GM23338 (cell line): ENCODE data around the gene OBSCN. TPM values are rescaled to one million over a fixed set of nuclear protein-coding genes. Genes with fewer than 3 reads are reported as not detected.

ENCODE experiments used
- ATAC-seq: fragments of 200-7000 bp; cut with Tn5 transposase; 3 replicates; pipeline ENCODE4 v1.9.1; 2020
- DNase-seq: peaks from one replicate; pipeline ENCODE4 v3.0.0-alpha.2; 2015; ENCODE audit warnings: low spot score
- H2AFZ ChIP-seq: fragments of 200-600 bp; sonication (generic); 2 replicates; pipeline ENCODE4 v1.8.0; 2016; ENCODE audit warnings: antibody characterized with exemption, mild to moderate bottlenecking, moderate library complexity
- H3F3A ChIP-seq: fragments of 200-600 bp; sonication (generic); replicated peaks from 2 replicates; pipeline ENCODE4 v1.8.0; 2017; ENCODE audit warnings: antibody characterized with exemption, mixed run types, low read depth
- H3K27ac ChIP-seq: fragments of 200-600 bp; sonication (generic); 2 replicates; pipeline ENCODE4 v1.6.1; 2016; ENCODE audit warnings: low read depth
- H3K27me3 ChIP-seq: fragments of 200-600 bp; sonication (generic); 2 replicates; pipeline ENCODE4 v1.8.0; 2016; ENCODE audit warnings: mild to moderate bottlenecking, mixed run types, moderate library complexity; ENCODE audit not compliant: insufficient read depth
- H3K36me3 ChIP-seq: fragments of 200-600 bp; sonication (generic); 2 replicates; pipeline ENCODE4 v1.8.0; 2016; ENCODE audit warnings: mild to moderate bottlenecking; ENCODE audit not compliant: insufficient read depth
- H3K4me1 ChIP-seq: fragments of 200-600 bp; sonication (generic); 2 replicates; pipeline ENCODE4 v1.8.0; 2016; ENCODE audit warnings: mild to moderate bottlenecking, moderate library complexity; ENCODE audit not compliant: insufficient read depth
- H3K4me2 ChIP-seq: fragments of 200-600 bp; sonication (generic); 2 replicates; pipeline ENCODE4 v1.7.1; 2017; ENCODE audit warnings: mixed run types
- H3K4me3 ChIP-seq: fragments of 200-600 bp; sonication (generic); 2 replicates; pipeline ENCODE4 v1.6.1; 2016; ENCODE audit warnings: mixed run types
- H3K79me2 ChIP-seq: fragments of 200-600 bp; sonication (generic); replicated peaks from 2 replicates; pipeline ENCODE4 v1.8.0; 2017; ENCODE audit warnings: mild to moderate bottlenecking; ENCODE audit not compliant: insufficient read depth
- H3K9me2 ChIP-seq: fragments of 200-600 bp; sonication (generic); 2 replicates; pipeline ENCODE4 v1.8.0; 2017; ENCODE audit not compliant: insufficient read depth
- H4K20me1 ChIP-seq: fragments of 200-600 bp; sonication (generic); replicated peaks from 2 replicates; pipeline ENCODE4 v1.8.0; 2017; ENCODE audit warnings: mild to moderate bottlenecking; ENCODE audit not compliant: insufficient read depth
- H3K27ac Mint-ChIP-seq: 2 replicates; pipeline ENCODE4 v1.8.0; 2020; ENCODE audit warnings: inconsistent platforms, mild to moderate bottlenecking, moderate library complexity, mixed read lengths
- H3K27me3 Mint-ChIP-seq: 3 replicates; pipeline ENCODE4 v1.8.0; 2022; ENCODE audit warnings: low read depth, mild to moderate bottlenecking, moderate library complexity, mixed read lengths, inconsistent platforms; ENCODE audit not compliant: insufficient read depth, poor library complexity
- H3K36me3 Mint-ChIP-seq: 3 replicates; pipeline ENCODE4 v1.8.0; 2021; ENCODE audit warnings: low read depth, mild to moderate bottlenecking, inconsistent platforms, moderate library complexity, mixed read lengths
- H3K4me1 Mint-ChIP-seq: 3 replicates; pipeline ENCODE4 v1.8.0; 2020; ENCODE audit warnings: mild to moderate bottlenecking, inconsistent platforms, mixed read lengths
- H3K4me3 Mint-ChIP-seq: 3 replicates; pipeline ENCODE4 v1.8.0; 2021; ENCODE audit warnings: moderate library complexity, mild to moderate bottlenecking, inconsistent platforms, mixed read lengths
- H3K9me3 Mint-ChIP-seq: 3 replicates; pipeline ENCODE4 v1.8.0; 2020; ENCODE audit warnings: moderate library complexity, mild to moderate bottlenecking, inconsistent platforms, mixed read lengths
- EZH2phosphoT487 ChIP-seq: fragments of 200-600 bp; sonication (generic); IDR thresholded peaks from one replicate; pipeline ENCODE4 v1.8.1; 2018; ENCODE audit warnings: antibody characterized with exemption; ENCODE audit not compliant: unreplicated experiment
- JUNB ChIP-seq: IDR thresholded peaks from one replicate; pipeline ENCODE4 v1.6.1; 2016; ENCODE audit warnings: antibody characterized with exemption; ENCODE audit not compliant: unreplicated experiment
- STAT1 ChIP-seq: IDR thresholded peaks from one replicate; pipeline ENCODE4 v1.6.1; 2016; ENCODE audit warnings: antibody characterized with exemption; ENCODE audit not compliant: unreplicated experiment
- ZNF331 ChIP-seq: fragments of 250-450 bp; sonication (Bioruptor Pico); IDR thresholded peaks from 2 replicates; pipeline ENCODE4 v1.5.0; 2020; ENCODE audit warnings: low read depth, mild to moderate bottlenecking, moderate library complexity
- polyA plus RNA-seq: library from polyadenylated mRNA; unstranded; fragments of >200 nt; fragmentation: Nextera tagmentation; extraction: Ambion mirVana; gene quantifications from 2 replicates; pipeline ENCODE4 v1.2.1, GENCODE V29; 2016
- total RNA-seq: library from RNA; depleted of rRNA; stranded (reverse); fragments of >200 nt; shearing (Covaris generic); gene quantifications from 2 replicates; pipeline ENCODE4 v1.2.3, GENCODE V29; 2014
- TF ChIP-seq, protein P1 (sequence below): fragments of 250-450 bp; sonication (Bioruptor Pico); IDR thresholded peaks from 2 replicates; pipeline ENCODE4 v1.5.0; 2020; ENCODE audit warnings: mild to moderate bottlenecking, moderate library complexity
- TF ChIP-seq, protein P2 (sequence below): IDR thresholded peaks from one replicate; pipeline ENCODE4 v1.6.1; 2018; ENCODE audit warnings: antibody characterized with exemption; ENCODE audit not compliant: unreplicated experiment

Gene OBSCN
- total and polyA plus RNA-seq, 2 experiments from 2014 or later: 8.4 to 38.5 TPM

DNA sequence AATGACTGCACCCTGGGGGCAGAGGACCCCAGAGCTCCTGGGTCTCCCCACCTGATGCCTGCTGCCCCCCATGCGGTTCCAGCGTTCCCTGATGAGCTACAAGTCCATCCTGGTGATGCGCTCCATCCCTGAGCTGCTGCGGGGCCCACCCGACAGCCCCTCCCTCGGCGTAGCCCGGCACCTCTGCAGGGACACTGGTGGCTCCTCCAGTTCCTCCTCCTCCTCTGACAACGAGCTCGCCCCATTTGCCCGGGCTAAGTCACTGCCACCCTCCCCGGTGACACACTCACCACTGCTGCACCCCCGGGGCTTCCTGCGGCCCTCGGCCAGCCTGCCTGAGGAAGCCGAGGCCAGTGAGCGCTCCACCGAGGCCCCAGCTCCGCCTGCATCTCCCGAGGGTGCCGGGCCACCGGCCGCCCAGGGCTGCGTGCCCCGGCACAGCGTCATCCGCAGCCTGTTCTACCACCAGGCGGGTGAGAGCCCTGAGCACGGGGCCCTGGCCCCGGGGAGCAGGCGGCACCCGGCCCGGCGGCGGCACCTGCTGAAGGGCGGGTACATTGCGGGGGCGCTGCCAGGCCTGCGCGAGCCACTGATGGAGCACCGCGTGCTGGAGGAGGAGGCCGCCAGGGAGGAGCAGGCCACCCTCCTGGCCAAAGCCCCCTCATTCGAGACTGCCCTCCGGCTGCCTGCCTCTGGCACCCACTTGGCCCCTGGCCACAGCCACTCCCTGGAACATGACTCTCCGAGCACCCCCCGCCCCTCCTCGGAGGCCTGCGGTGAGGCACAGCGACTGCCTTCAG, 163.3 kb downstream of the OBSCN start:
- Histone ChIP-seq H3K27me3 (no peaks in the 10 kb centered on the region), H3K27ac (no peak overlapping the region), H2AFZ (no peak overlapping the region), H3K4me3 (no peak overlapping the region), H3K4me2 (no peak overlapping the region), H3F3A (no peaks in the 10 kb centered on the region), H3K9me2 (no peaks in the 10 kb centered on the region), H3K79me2 (no peaks in the 10 kb centered on the region), H4K20me1 (no peaks in the 10 kb centered on the region), H3K36me3 (no peaks in the 10 kb centered on the region), H3K4me1 (no peaks in the 10 kb centered on the region)
- no peak for DNase-seq
- Mint-ChIP-seq H3K27ac (no peak overlapping the region), H3K4me1 (peaks cover 5% of the 10 kb centered on the region; the same call in 1 of the 3 replicates), H3K9me3 (no peaks in the 10 kb centered on the region), H3K4me3 (no peak overlapping the region), H3K27me3 (peaks cover 5% of the 10 kb centered on the region), H3K36me3 (no peaks in the 10 kb centered on the region; the same call in 2 of the 3 replicates)
- ATAC-seq: no peak
- TF ChIP-seq ZNF331 (CRISPR knock-in tag): no peak
- TF ChIP-seq, protein P1, sequence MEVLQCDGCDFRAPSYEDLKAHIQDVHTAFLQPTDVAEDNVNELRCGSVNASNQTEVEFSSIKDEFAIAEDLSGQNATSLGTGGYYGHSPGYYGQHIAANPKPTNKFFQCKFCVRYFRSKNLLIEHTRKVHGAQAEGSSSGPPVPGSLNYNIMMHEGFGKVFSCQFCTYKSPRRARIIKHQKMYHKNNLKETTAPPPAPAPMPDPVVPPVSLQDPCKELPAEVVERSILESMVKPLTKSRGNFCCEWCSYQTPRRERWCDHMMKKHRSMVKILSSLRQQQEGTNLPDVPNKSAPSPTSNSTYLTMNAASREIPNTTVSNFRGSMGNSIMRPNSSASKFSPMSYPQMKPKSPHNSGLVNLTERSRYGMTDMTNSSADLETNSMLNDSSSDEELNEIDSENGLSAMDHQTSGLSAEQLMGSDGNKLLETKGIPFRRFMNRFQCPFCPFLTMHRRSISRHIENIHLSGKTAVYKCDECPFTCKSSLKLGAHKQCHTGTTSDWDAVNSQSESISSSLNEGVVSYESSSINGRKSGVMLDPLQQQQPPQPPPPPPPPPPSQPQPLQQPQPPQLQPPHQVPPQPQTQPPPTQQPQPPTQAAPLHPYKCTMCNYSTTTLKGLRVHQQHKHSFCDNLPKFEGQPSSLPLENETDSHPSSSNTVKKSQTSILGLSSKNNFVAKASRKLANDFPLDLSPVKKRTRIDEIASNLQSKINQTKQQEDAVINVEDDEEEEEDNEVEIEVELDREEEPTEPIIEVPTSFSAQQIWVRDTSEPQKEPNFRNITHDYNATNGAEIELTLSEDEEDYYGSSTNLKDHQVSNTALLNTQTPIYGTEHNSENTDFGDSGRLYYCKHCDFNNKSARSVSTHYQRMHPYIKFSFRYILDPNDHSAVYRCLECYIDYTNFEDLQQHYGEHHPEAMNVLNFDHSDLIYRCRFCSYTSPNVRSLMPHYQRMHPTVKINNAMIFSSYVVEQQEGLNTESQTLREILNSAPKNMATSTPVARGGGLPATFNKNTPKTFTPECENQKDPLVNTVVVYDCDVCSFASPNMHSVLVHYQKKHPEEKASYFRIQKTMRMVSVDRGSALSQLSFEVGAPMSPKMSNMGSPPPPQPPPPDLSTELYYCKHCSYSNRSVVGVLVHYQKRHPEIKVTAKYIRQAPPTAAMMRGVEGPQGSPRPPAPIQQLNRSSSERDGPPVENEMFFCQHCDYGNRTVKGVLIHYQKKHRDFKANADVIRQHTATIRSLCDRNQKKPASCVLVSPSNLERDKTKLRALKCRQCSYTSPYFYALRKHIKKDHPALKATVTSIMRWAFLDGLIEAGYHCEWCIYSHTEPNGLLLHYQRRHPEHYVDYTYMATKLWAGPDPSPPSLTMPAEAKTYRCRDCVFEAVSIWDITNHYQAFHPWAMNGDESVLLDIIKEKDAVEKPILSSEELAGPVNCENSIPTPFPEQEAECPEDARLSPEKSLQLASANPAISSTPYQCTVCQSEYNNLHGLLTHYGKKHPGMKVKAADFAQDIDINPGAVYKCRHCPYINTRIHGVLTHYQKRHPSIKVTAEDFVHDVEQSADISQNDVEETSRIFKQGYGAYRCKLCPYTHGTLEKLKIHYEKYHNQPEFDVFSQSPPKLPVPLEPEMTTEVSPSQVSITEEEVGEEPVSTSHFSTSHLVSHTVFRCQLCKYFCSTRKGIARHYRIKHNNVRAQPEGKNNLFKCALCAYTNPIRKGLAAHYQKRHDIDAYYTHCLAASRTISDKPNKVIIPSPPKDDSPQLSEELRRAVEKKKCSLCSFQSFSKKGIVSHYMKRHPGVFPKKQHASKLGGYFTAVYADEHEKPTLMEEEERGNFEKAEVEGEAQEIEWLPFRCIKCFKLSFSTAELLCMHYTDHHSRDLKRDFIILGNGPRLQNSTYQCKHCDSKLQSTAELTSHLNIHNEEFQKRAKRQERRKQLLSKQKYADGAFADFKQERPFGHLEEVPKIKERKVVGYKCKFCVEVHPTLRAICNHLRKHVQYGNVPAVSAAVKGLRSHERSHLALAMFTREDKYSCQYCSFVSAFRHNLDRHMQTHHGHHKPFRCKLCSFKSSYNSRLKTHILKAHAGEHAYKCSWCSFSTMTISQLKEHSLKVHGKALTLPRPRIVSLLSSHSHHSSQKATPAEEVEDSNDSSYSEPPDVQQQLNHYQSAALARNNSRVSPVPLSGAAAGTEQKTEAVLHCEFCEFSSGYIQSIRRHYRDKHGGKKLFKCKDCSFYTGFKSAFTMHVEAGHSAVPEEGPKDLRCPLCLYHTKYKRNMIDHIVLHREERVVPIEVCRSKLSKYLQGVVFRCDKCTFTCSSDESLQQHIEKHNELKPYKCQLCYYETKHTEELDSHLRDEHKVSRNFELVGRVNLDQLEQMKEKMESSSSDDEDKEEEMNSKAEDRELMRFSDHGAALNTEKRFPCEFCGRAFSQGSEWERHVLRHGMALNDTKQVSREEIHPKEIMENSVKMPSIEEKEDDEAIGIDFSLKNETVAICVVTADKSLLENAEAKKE (CRISPR knock-in tag): no peak
- TF ChIP-seq STAT1: no peak
- TF ChIP-seq EZH2phosphoT487: no peak
- TF ChIP-seq, protein P2, sequence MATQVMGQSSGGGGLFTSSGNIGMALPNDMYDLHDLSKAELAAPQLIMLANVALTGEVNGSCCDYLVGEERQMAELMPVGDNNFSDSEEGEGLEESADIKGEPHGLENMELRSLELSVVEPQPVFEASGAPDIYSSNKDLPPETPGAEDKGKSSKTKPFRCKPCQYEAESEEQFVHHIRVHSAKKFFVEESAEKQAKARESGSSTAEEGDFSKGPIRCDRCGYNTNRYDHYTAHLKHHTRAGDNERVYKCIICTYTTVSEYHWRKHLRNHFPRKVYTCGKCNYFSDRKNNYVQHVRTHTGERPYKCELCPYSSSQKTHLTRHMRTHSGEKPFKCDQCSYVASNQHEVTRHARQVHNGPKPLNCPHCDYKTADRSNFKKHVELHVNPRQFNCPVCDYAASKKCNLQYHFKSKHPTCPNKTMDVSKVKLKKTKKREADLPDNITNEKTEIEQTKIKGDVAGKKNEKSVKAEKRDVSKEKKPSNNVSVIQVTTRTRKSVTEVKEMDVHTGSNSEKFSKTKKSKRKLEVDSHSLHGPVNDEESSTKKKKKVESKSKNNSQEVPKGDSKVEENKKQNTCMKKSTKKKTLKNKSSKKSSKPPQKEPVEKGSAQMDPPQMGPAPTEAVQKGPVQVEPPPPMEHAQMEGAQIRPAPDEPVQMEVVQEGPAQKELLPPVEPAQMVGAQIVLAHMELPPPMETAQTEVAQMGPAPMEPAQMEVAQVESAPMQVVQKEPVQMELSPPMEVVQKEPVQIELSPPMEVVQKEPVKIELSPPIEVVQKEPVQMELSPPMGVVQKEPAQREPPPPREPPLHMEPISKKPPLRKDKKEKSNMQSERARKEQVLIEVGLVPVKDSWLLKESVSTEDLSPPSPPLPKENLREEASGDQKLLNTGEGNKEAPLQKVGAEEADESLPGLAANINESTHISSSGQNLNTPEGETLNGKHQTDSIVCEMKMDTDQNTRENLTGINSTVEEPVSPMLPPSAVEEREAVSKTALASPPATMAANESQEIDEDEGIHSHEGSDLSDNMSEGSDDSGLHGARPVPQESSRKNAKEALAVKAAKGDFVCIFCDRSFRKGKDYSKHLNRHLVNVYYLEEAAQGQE: no peak
- no peak for TF ChIP-seq JUNB
